Activated CD4-positive, alpha-beta T cell treated with anti-CD3 and anti-CD28 coated beads, Interleukin-2, amount 10 ng/mL, durations not matched to agents 7 days and 5 days (primary cell): ENCODE measurements around the gene TBL2. TPM values are rescaled to one million over a fixed set of nuclear protein-coding genes. Genes with fewer than 3 reads are reported as not detected.

ENCODE experiments used
- CTCF ChIA-PET: fragments of 350-600 bp; sonication (Branson Sonifier 250); formaldehyde crosslinking; loops from one replicate; lab custom pipeline; 2021; ENCODE audit warnings: antibody characterized with exemption; lab: Charles Lee
- POLR2A ChIA-PET: fragments of 350-600 bp; sonication (Branson Sonifier 250); formaldehyde crosslinking; loops from one replicate; lab custom pipeline; 2021; ENCODE audit warnings: antibody characterized with exemption; lab: Charles Lee
- DNase-seq: peaks from one replicate; pipeline ENCODE4 v3.0.0-alpha.2; 2020
- H3K27ac Mint-ChIP-seq: one replicate; pipeline ENCODE4 v1.8.0; 2021; ENCODE audit warnings: mild to moderate bottlenecking, moderate library complexity, mixed read lengths
- H3K27me3 Mint-ChIP-seq: one replicate; pipeline ENCODE4 v1.8.0; 2021; ENCODE audit warnings: mixed read lengths
- H3K36me3 Mint-ChIP-seq: one replicate; pipeline ENCODE4 v1.8.0; 2021; ENCODE audit warnings: low read depth, mixed read lengths
- H3K4me1 Mint-ChIP-seq: one replicate; pipeline ENCODE4 v1.8.0; 2021; ENCODE audit warnings: mixed read lengths
- H3K4me3 Mint-ChIP-seq: one replicate; pipeline ENCODE4 v1.8.0; 2021; ENCODE audit warnings: mild to moderate bottlenecking, moderate library complexity, mixed read lengths
- H3K9me3 Mint-ChIP-seq: one replicate; pipeline ENCODE4 v1.8.0; 2021; ENCODE audit warnings: mixed read lengths
- total RNA-seq, 2 experiments: library from RNA; stranded (reverse); gene quantifications; one replicate each; pipeline ENCODE4 v1.2.3, GENCODE V29; 2021

Gene TBL2
- total RNA-seq, 2 experiments from 2014 or later, result 25.3 to 28.2 TPM

DNA sequence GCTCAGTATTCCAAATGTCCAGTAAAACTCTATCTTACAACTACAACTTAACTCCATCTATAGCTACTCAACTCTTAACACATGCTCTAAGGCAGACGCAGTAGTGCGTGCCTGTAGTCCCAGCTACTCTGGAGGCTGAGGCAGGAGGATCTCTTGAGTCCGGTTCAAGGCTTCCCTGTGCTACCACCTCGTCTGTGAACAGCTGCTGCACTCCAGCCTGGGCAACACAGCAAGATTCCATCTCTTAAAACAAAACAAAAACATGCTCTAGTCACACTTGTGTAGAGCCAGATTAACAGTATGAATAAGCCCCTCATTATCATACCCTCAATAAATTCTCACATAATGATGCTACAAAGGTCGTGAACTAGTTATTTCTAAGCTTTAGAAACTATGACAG, 59.9 kb downstream of the TBL2 start:
- Mint-ChIP-seq H3K36me3 (peaks cover 49% of the 10 kb centered on the region), H3K9me3 (no peaks in the 10 kb centered on the region), H3K27ac (peak overlapping the region; percentile 42), H3K4me1 (peaks cover 48% of the 10 kb centered on the region), H3K27me3 (no peaks in the 10 kb centered on the region), H3K4me3 (peak overlapping the region; percentile 96)
- ChIA-PET CTCF (interaction anchor here (1.0 to 2.0 kb wide), 2 partner anchors 13 to 612 kb away, joined by 3 to 9 read pairs; no protein-coding TSS in a partner anchor), POLR2A (no interaction called here)
- DNase-seq, result no peak

Other genes starting within 250 kb of the TBL2 start
- not detected for gene FZD9, start 144.8 kb downstream of the TBL2 start, total RNA-seq
- 100 to 1,000 TPM in 1 of 2 experiments, 10 to 100 TPM in 1; 96.5 to 103 TPM for gene BAZ1B, start 56.3 kb downstream of the TBL2 start, total RNA-seq
- 10 to 100 TPM; 69.7 to 93.0 TPM for gene BCL7B, start 20.9 kb downstream of the TBL2 start, total RNA-seq
- gene MLXIPL, start 45.9 kb upstream of the TBL2 start, total RNA-seq, result not detected
- gene VPS37D, start 89.3 kb upstream of the TBL2 start, total RNA-seq, result under 1 TPM in 1 of 2 experiments, not detected in 1; 0.25 TPM
- 1 to 10 TPM; 8.7 to 9.1 TPM for gene DNAJC30, start 104.9 kb upstream of the TBL2 start, total RNA-seq
- 10 to 100 TPM; 43.9 to 51.4 TPM for gene BUD23, start 105.0 kb upstream of the TBL2 start, total RNA-seq
- 1 to 10 TPM; 6.7 to 7.4 TPM for gene STX1A, start 141.1 kb upstream of the TBL2 start, total RNA-seq
- 10 to 100 TPM; 13.3 to 15.6 TPM for gene ABHD11, start 160.2 kb upstream of the TBL2 start, total RNA-seq
- gene CLDN3, start 191.7 kb upstream of the TBL2 start, total RNA-seq, result not detected